ENCODE results near the gene PNMA6A. TPM values are rescaled to one million over a fixed set of nuclear protein-coding genes. Genes with fewer than 3 reads are reported as not detected.
"Not testable (repeated sequence)": the region's sequence is repeated elsewhere in the genome, so short reads cannot be mapped to it uniquely, and the experiment has no call there.

Gene PNMA6A
- total and polyA plus RNA-seq, 2 of the 4 experiments (the other 2 are of a cell fraction) = 0.18 to 0.21 TPM

DNA sequence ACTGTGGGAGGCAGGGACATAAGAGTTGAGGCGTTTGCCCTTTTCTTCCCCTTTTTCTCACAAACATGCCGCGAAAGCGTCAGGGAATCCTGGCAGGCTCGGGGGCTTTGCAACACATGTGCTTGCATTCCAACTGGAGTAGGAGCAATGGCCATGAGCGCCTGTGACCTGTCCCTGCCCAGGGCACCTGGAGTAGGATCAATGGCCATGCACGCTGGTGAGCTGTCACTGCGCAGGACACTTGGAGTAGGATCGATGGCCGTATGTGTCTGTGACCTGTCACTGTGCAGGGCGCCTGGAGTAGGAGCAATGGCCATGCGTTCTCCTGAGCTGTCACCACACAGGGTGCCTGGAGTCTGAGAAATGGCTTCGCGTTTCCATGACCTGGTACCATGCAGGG lies 51.2 kb downstream of the PNMA6A start:
- H3K4ac ChIP-seq (ENCODE audit: low read depth, low read length); ATAC-seq (ENCODE audit: low read depth); H3K4me1 ChIP-seq (ENCODE audit: control insufficient read depth, insufficient read depth, low read length); in situ Hi-C loops (cut with MboI; ENCODE audit: low sequenced_read_pairs); H4K91ac ChIP-seq (ENCODE audit: insufficient read depth, low read depth, low read length); H2BK15ac ChIP-seq (ENCODE audit: low read depth, low read length); CTCF ChIA-PET; H3K79me1 ChIP-seq (ENCODE audit: low read depth in 1 of 2, low read length in 2 of 2); H3K36me3 ChIP-seq (ENCODE audit: control insufficient read depth, insufficient read depth, low read length); H2AK9ac ChIP-seq (replicated peaks; ENCODE audit: low read depth, low read length, poor library complexity); H2BK120ac ChIP-seq (ENCODE audit: low read depth, low read length); H3K23ac ChIP-seq (ENCODE audit: low read depth, low read length); H4K5ac ChIP-seq (ENCODE audit: low read depth, low read length); H3K27me3 ChIP-seq (ENCODE audit: control insufficient read depth, insufficient read depth, low read length); H2AFZ ChIP-seq (replicated peaks; ENCODE audit: low read length, poor library complexity); DNase-seq; H3K9me3 ChIP-seq (ENCODE audit: control insufficient read depth, insufficient read depth, low read length); H3K18ac ChIP-seq (ENCODE audit: low read depth, low read length); H4K8ac ChIP-seq (ENCODE audit: low read depth in 2 of 2, low read length in 2 of 2); H2BK5ac ChIP-seq (ENCODE audit: low read depth, low read length, poor library complexity, severe bottlenecking); BruUV-seq (replicated peaks); H3K4me2 ChIP-seq (ENCODE audit: low read depth, low read length); POLR2A ChIA-PET (ENCODE audit: unreplicated experiment); intact Hi-C loops (cut with micrococcal nuclease); dilution Hi-C loops (cut with HindIII; ENCODE audit: low sequenced_read_pairs, unreplicated experiment); H3K27ac ChIP-seq (ENCODE audit: insufficient read depth, low read length); H3K56ac ChIP-seq (ENCODE audit: extremely low read depth, insufficient read depth, low read length); H2BK20ac ChIP-seq (ENCODE audit: low read depth, low read length); H2AK5ac ChIP-seq (ENCODE audit: low read depth, low read length); H3K9me1 ChIP-seq (ENCODE audit: insufficient read depth, low read length); H3K9ac ChIP-seq (ENCODE audit: low read depth, low read length); H3K14ac ChIP-seq (replicated peaks; ENCODE audit: low read depth, low read length); H4K20me1 ChIP-seq (ENCODE audit: insufficient read depth, low read length); H3K4me3 ChIP-seq (ENCODE audit: insufficient read depth, low read depth, low read length): not testable (repeated sequence)
- no CpG with 5 or more reads among the region's 14 CpGs for WGBS, 2 experiments (ENCODE audit: extremely low coverage in 2 of 2, insufficient read length in 1 of 2)

Small RNA genes within 50 kb of the gene (microRNA-seq; reads per million reads assigned to microRNA genes)
- gene AC243428.1 (ENCODE audit: insufficient read depth, insufficient read length) = not detected

Small RNA genes within 50 kb of the gene (small RNA-seq; reads per million reads assigned to genes)
- gene AC243428.1 = 0 reads per million in 5 experiments

Other genes with a start within 250 kb of the PNMA6A start
- 15.8 and 25.8 TPM in 2 replicates for gene CETN2, start 241.7 kb upstream of the PNMA6A start, total RNA-seq (2012; rRNA removed)
- 31.2 and 34.0 TPM in 2 replicates for gene CETN2, start 241.7 kb upstream of the PNMA6A start, polyA plus RNA-seq (2012; rRNA removed)
- 20.8 and 22.8 TPM in 2 replicates for gene NSDHL, start 241.4 kb upstream of the PNMA6A start, total RNA-seq (2012; rRNA removed)
- gene NSDHL, start 241.4 kb upstream of the PNMA6A start, polyA plus RNA-seq (2012; rRNA removed) = 26.0 and 27.1 TPM in 2 replicates
- 3.2 and 3.6 TPM in 2 replicates for gene ZNF185, start 174.4 kb upstream of the PNMA6A start, total RNA-seq (2012; rRNA removed)
- 6.2 and 6.3 TPM in 2 replicates for gene ZNF185, start 174.4 kb upstream of the PNMA6A start, polyA plus RNA-seq (2012; rRNA removed)
- gene PNMA5, start 78.3 kb upstream of the PNMA6A start, total RNA-seq (2012; rRNA removed) = not detected in 2 replicates
- gene PNMA5, start 78.3 kb upstream of the PNMA6A start, polyA plus RNA-seq (2012; rRNA removed) = not detected in 2 replicates
- not detected in 2 replicates for gene PNMA3, start 16.0 kb upstream of the PNMA6A start, total RNA-seq (2012; rRNA removed)
- 0.03 TPM in 1 of 2 replicates, not detected in the other for gene PNMA3, start 16.0 kb upstream of the PNMA6A start, polyA plus RNA-seq (2012; rRNA removed)
- gene MAGEA1, start 106.8 kb downstream of the PNMA6A start, total RNA-seq (2012; rRNA removed) = not detected in 2 replicates
- not detected in 2 replicates for gene MAGEA1, start 106.8 kb downstream of the PNMA6A start, polyA plus RNA-seq (2012; rRNA removed)
- gene PNMA6F, start 249.3 kb downstream of the PNMA6A start, total RNA-seq (2012; rRNA removed) = not detected in 2 replicates
- not detected in 2 replicates for gene PNMA6F, start 249.3 kb downstream of the PNMA6A start, polyA plus RNA-seq (2012; rRNA removed)